H1 (cell line): Measurements from ENCODE around the gene THOP1. TPM values are rescaled to one million over a fixed set of nuclear protein-coding genes. Genes with fewer than 3 reads are reported as not detected.

Experiments used
- ATF3 ChIP-seq: IDR thresholded peaks from 2 replicates; pipeline ENCODE4 v1.6.1; 2011; ENCODE audit warnings: low read depth, mild to moderate bottlenecking, low read length; ENCODE audit not compliant: insufficient read depth
- GABPA ChIP-seq: IDR thresholded peaks from 2 replicates; pipeline ENCODE4 v1.6.1; 2011; ENCODE audit warnings: mild to moderate bottlenecking, low read length, moderate library complexity, borderline replicate concordance; ENCODE audit not compliant: insufficient read depth
- HDAC2 ChIP-seq, 2 experiments: fragments of 300-600 bp in 1 of 2; sonication (generic) in 1 of 2; IDR thresholded peaks; 2 replicates each; pipeline ENCODE4 v1.6.1; 2011 to 2012; ENCODE audit warnings: low read depth in 2 of 2, low read length in 2 of 2, mild to moderate bottlenecking in 2 of 2, moderate library complexity in 2 of 2, borderline replicate concordance in 1 of 2, inconsistent platforms in 1 of 2
- RFX5 ChIP-seq: IDR thresholded peaks from 2 replicates; pipeline ENCODE4 v1.6.1; 2011; ENCODE audit warnings: low read depth, low read length, improper control_type of control experiment, borderline replicate concordance
- SUZ12 ChIP-seq: fragments of 200-600 bp; sonication (generic); IDR thresholded peaks from 2 replicates; pipeline ENCODE4 v1.6.1; 2012; ENCODE audit warnings: mild to moderate bottlenecking, inconsistent platforms, low read length, moderate library complexity, mixed read lengths
- polyA plus RNA-seq, 7 experiments: library from polyadenylated mRNA; depleted of rRNA in 3 of 7; stranded (reverse) in 5 of 7; unstranded in 2 of 7; fragments of >200 nt in 5 of 7; fragments of 200-250 nt in 2 of 7; gene quantifications; 1 replicate in 5 of 7; 2 replicates in 1 of 7; 4 replicates in 1 of 7; pipeline versions ENCODE4 v1.2.1 to v1.2.3, GENCODE V29; 2011 to 2013; ENCODE audit warnings: missing spikeins in 2 of 7, mixed read lengths in 2 of 7
- total RNA-seq: library from RNA; stranded (reverse); fragmentation: NEBNext Ultra II Directional; extraction: Animal tissue kit (Norgen Biotek cat#: 25700); gene quantifications from 2 replicates; pipeline ENCODE4 v1.2.1, GENCODE V29; 2021

The THOP1 gene
- total and polyA plus RNA-seq, 2 of the 8 experiments (the other 6 are each of a cell fraction or from before 2014, with no cell fraction given): 136 to 159 TPM

DNA sequence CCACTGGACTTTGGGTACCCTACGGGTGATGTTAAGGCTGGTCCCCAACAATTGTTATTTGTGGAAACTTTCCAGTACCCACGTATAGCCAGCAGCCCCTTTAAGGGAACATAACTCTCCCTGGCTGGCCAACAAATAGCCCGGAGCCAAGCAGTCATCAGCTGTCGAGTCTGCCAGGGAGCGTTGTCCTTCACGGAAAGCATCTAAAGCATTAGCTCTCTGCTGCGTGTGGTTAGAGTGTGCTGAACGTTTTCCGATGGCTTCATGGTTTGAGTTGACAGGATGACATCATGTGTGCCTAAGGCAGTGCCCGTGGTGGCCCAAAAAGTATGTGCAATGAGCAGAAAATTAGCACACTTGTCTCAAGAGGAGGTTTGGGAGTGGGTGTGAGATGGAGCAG lies 78.5 kb downstream of the THOP1 start (continued):
- no peak for TF ChIP-seq RFX5
- TF ChIP-seq HDAC2 (IDR thresholded peaks at IDR 0.05; ENCODE audit: borderline replicate concordance in 1 of 2, low read depth in 2 of 2, low read length in 2 of 2): no peak
- no peak for TF ChIP-seq SUZ12
- no peak for TF ChIP-seq GABPA
- TF ChIP-seq ATF3: no peak

Other genes with a start within 250 kb of the THOP1 start
- gene GNG7, start 82.8 kb upstream of the THOP1 start, total RNA-seq: 7.0 and 7.8 TPM in 2 replicates
- 2.8 and 5.6 TPM in 2 replicates for gene GNG7, start 82.8 kb upstream of the THOP1 start, polyA plus RNA-seq (2011; rRNA removed)
- gene DIRAS1, start 64.1 kb upstream of the THOP1 start, total RNA-seq: 21.3 and 22.3 TPM in 2 replicates
- gene DIRAS1, start 64.1 kb upstream of the THOP1 start, polyA plus RNA-seq (2011; rRNA removed): 20.2 and 20.8 TPM in 2 replicates
- 33.0 and 35.8 TPM in 2 replicates for gene SLC39A3, start 45.5 kb upstream of the THOP1 start, total RNA-seq
- 52.9 and 78.1 TPM in 2 replicates for gene SLC39A3, start 45.5 kb upstream of the THOP1 start, polyA plus RNA-seq (2011; rRNA removed)
- gene SGTA, start 2.2 kb upstream of the THOP1 start, total RNA-seq: 86.8 and 89.0 TPM in 2 replicates
- 130 and 201 TPM in 2 replicates for gene SGTA, start 2.2 kb upstream of the THOP1 start, polyA plus RNA-seq (2011; rRNA removed)
- 3.9 and 5.7 TPM in 2 replicates for gene ZNF554, start 34.4 kb downstream of the THOP1 start, total RNA-seq
- gene ZNF554, start 34.4 kb downstream of the THOP1 start, polyA plus RNA-seq (2011; rRNA removed): 1.8 and 1.9 TPM in 2 replicates
- gene ZNF555, start 56.0 kb downstream of the THOP1 start, total RNA-seq: 5.4 and 5.7 TPM in 2 replicates
- gene ZNF555, start 56.0 kb downstream of the THOP1 start, polyA plus RNA-seq (2011; rRNA removed): 1.1 and 1.6 TPM in 2 replicates
- gene ZNF556, start 81.8 kb downstream of the THOP1 start, total RNA-seq: not detected in 2 replicates
- not detected in 2 replicates for gene ZNF556, start 81.8 kb downstream of the THOP1 start, polyA plus RNA-seq (2011; rRNA removed)
- 8.9 and 9.4 TPM in 2 replicates for gene ZNF57, start 115.4 kb downstream of the THOP1 start, total RNA-seq
- gene ZNF57, start 115.4 kb downstream of the THOP1 start, polyA plus RNA-seq (2011; rRNA removed): 3.5 and 4.9 TPM in 2 replicates
- 3.7 and 4.7 TPM in 2 replicates for gene ZNF77, start 159.5 kb downstream of the THOP1 start, total RNA-seq
- 2.3 and 2.9 TPM in 2 replicates for gene ZNF77, start 159.5 kb downstream of the THOP1 start, polyA plus RNA-seq (2011; rRNA removed)
- gene TLE6, start 192.1 kb downstream of the THOP1 start, total RNA-seq: 1.8 and 2.5 TPM in 2 replicates
- gene TLE6, start 192.1 kb downstream of the THOP1 start, polyA plus RNA-seq (2011; rRNA removed): 2.9 and 3.4 TPM in 2 replicates
- gene TLE2, start 243.8 kb downstream of the THOP1 start, total RNA-seq: 11.5 and 12.5 TPM in 2 replicates
- gene TLE2, start 243.8 kb downstream of the THOP1 start, polyA plus RNA-seq (2011; rRNA removed): 8.0 and 12.7 TPM in 2 replicates